HepG2 (cell line): ENCODE data around the gene CYP2S1. TPM values are rescaled to one million over a fixed set of nuclear protein-coding genes. Genes with fewer than 3 reads are reported as not detected.

Experiments
- ATM ChIP-seq: fragments of 450-650 bp; IDR thresholded peaks from 2 replicates; pipeline ENCODE4 v1.7.1; 2017; ENCODE audit warnings: mild to moderate bottlenecking, borderline replicate concordance
- CREB3 ChIP-seq: sonication (generic); formaldehyde crosslinking; IDR thresholded peaks from 2 replicates; pipeline ENCODE4 v1.5.0; 2020; ENCODE audit warnings: missing genetic modification reagents
- ETS1 ChIP-seq: sonication (generic); formaldehyde crosslinking; IDR thresholded peaks from 2 replicates; pipeline ENCODE4 v1.4.0; 2020; ENCODE audit warnings: missing genetic modification reagents
- ETV6 ChIP-seq: sonication (generic); formaldehyde crosslinking; conservative IDR thresholded peaks from 2 replicates; pipeline ENCODE4 v1.4.0; 2020; ENCODE audit warnings: missing genetic modification reagents
- FUBP1 ChIP-seq: sonication (generic); formaldehyde crosslinking; IDR thresholded peaks from 2 replicates; pipeline ENCODE4 v1.5.1; 2020; ENCODE audit warnings: missing genetic modification reagents, mild to moderate bottlenecking, borderline replicate concordance
- HMG20B ChIP-seq: conservative IDR thresholded peaks from 2 replicates; pipeline ENCODE4 v1.6.1; 2016; ENCODE audit warnings: missing genetic modification reagents, missing compliant biosample characterization
- HNRNPK ChIP-seq: fragments of 200-400 bp; formaldehyde crosslinking; IDR thresholded peaks from 2 replicates; pipeline ENCODE4 v1.6.1; 2018; ENCODE audit warnings: low read length, low read depth, moderate library complexity, mild to moderate bottlenecking; ENCODE audit not compliant: poor library complexity, severe bottlenecking
- KDM2A ChIP-seq: sonication (generic); formaldehyde crosslinking; IDR thresholded peaks from 2 replicates; pipeline ENCODE4 v1.4.0; 2020; ENCODE audit warnings: low read depth, missing genetic modification reagents, borderline replicate concordance
- KDM5A ChIP-seq: fragments of 200-600 bp; sonication (generic); IDR thresholded peaks from 2 replicates; pipeline ENCODE4 v1.7.0; 2018; ENCODE audit warnings: antibody characterized with exemption, mild to moderate bottlenecking, low read length, borderline replicate concordance
- MXD3 ChIP-seq: IDR thresholded peaks from 2 replicates; pipeline ENCODE4 v1.6.1; 2016; ENCODE audit warnings: mild to moderate bottlenecking, missing biosample characterization, missing genetic modification reagents
- NFYC ChIP-seq: IDR thresholded peaks from 2 replicates; pipeline ENCODE4 v1.6.1; 2016; ENCODE audit warnings: missing genetic modification reagents, missing compliant biosample characterization
- POLR2A ChIP-seq, 2 experiments: IDR thresholded peaks; 2 replicates each; pipeline ENCODE4 v1.6.1; 2011; ENCODE audit warnings: low read depth in 2 of 2, low read length in 2 of 2, mild to moderate bottlenecking in 1 of 2, moderate library complexity in 1 of 2; ENCODE audit not compliant: insufficient read depth in 1 of 2
- RNF2 ChIP-seq: fragments of 450-650 bp; conservative IDR thresholded peaks from 2 replicates; pipeline ENCODE4 v1.6.1; 2016; ENCODE audit warnings: low read depth
- SALL1 ChIP-seq: sonication (generic); formaldehyde crosslinking; IDR thresholded peaks from 2 replicates; pipeline ENCODE4 v1.8.0; 2022; ENCODE audit warnings: mild to moderate bottlenecking, missing genetic modification reagents
- SRSF9 ChIP-seq: fragments of 200-400 bp; formaldehyde crosslinking; IDR thresholded peaks from 2 replicates; pipeline ENCODE4 v1.6.1; 2018; ENCODE audit warnings: borderline replicate concordance, mild to moderate bottlenecking, low read depth, low read length; ENCODE audit not compliant: insufficient read depth, poor library complexity, severe bottlenecking
- XRCC5 ChIP-seq: fragments of 200-400 bp; formaldehyde crosslinking; optimal IDR thresholded peaks from 2 replicates; pipeline ENCODE3; 2017; ENCODE audit warnings: mild to moderate bottlenecking, low read length
- ZFP36L1 ChIP-seq: sonication (generic); formaldehyde crosslinking; IDR thresholded peaks from 2 replicates; pipeline ENCODE4 v1.8.0; 2022; ENCODE audit warnings: mild to moderate bottlenecking, missing genetic modification reagents, moderate library complexity
- ZNF205 ChIP-seq: IDR thresholded peaks from 2 replicates; pipeline ENCODE4 v1.6.1; 2018; ENCODE audit warnings: missing biosample characterization, missing genetic modification reagents
- ZNF414 ChIP-seq: sonication (generic); formaldehyde crosslinking; IDR thresholded peaks from 2 replicates; pipeline ENCODE4 v1.5.0; 2020; ENCODE audit warnings: missing genetic modification reagents
- ZNF652 ChIP-seq: IDR thresholded peaks from 2 replicates; pipeline ENCODE4 v1.6.1; 2016; ENCODE audit warnings: low read depth, borderline replicate concordance
- ZNF761 ChIP-seq: sonication (generic); formaldehyde crosslinking; conservative IDR thresholded peaks from 2 replicates; pipeline ENCODE4 v1.4.0; 2020; ENCODE audit warnings: mild to moderate bottlenecking, missing genetic modification reagents
- ZNF770 ChIP-seq: sonication (generic); formaldehyde crosslinking; IDR thresholded peaks from 2 replicates; pipeline ENCODE4 v1.5.0; 2020; ENCODE audit warnings: mild to moderate bottlenecking, missing genetic modification reagents
- polyA plus RNA-seq, 8 experiments: library from polyadenylated mRNA; depleted of rRNA in 3 of 8; stranded (reverse) in 7 of 8; unstranded in 1 of 8; fragments of >200 nt; fragmentation: Illumina TruSeq in 4 of 8; extraction: Trizol in 4 of 8; gene quantifications; 2 replicates each; pipeline versions ENCODE4 v1.2.1 to v1.2.3, GENCODE V29; 2011 to 2016; ENCODE audit warnings: low read depth in 4 of 8, missing spikeins in 1 of 8, mixed read lengths in 1 of 8; ENCODE audit not compliant: insufficient read depth in 1 of 8
- total RNA-seq, 5 experiments: library from RNA; depleted of rRNA; stranded (reverse); fragments of >200 nt; fragmentation: Illumina TruSeq; extraction: Trizol; gene quantifications; 2 replicates each; pipeline ENCODE4 v1.2.3, GENCODE V29; 2016; ENCODE audit warnings: low read depth in 1 of 5

CYP2S1 gene
- total and polyA plus RNA-seq, 2 of the 13 experiments (the other 11 are each of a cell fraction or from before 2014, with no cell fraction given): 0.09 to 2.1 TPM

GRCh38 chr19:41226053-41226873 is 33.2 kb downstream of the CYP2S1 start (continued):
- TF ChIP-seq ZNF770 (CRISPR knock-in tag) (peak; percentile 96; the same call in 1 of the 2 replicates), ATM (no peak), ZFP36L1 (CRISPR knock-in tag) (0 out of 2 replicates have a peak, but pooled peaks have one; percentile 54), NFYC (CRISPR knock-in tag) (no peak), SRSF9 (no peak), ZNF414 (CRISPR knock-in tag) (no peak; the same call in 1 of the 2 replicates), POLR2A (IDR thresholded peaks at IDR 0.05; ENCODE audit: insufficient read depth in 1 of 2, low read depth in 2 of 2, low read length in 2 of 2) (peak; percentile 46 to 77; a peak in 3 of 4 replicates), KDM5A (no peak), ETS1 (no peak), SALL1 (CRISPR knock-in tag) (peak; percentile 59), XRCC5 (peak; percentile 47), ZNF761 (peak; percentile 73; the same call in 1 of the 2 replicates), FUBP1 (CRISPR knock-in tag) (no peak), HNRNPK (peak; percentile 79), CREB3 (CRISPR knock-in tag) (peak; percentile 60; the same call in 1 of the 2 replicates), ETV6 (CRISPR knock-in tag) (0 out of 2 replicates have a peak, but pooled peaks have one; percentile 48), ZNF652 (CRISPR knock-in tag) (no peak), MXD3 (CRISPR knock-in tag) (peak; percentile 89), RNF2 (peak; percentile 54; the same call in 1 of the 2 replicates), KDM2A (peak; percentile 44), ZNF205 (CRISPR knock-in tag) (no peak), HMG20B (CRISPR knock-in tag) (0 out of 2 replicates have a peak, but pooled peaks have one; percentile 15)
